ENCODE measurements around the gene MTFMT.
"Not testable (repeated sequence)": the region's sequence is repeated elsewhere in the genome, so short reads cannot be mapped to it uniquely, and the experiment has no call there.

Gene MTFMT

DNA sequence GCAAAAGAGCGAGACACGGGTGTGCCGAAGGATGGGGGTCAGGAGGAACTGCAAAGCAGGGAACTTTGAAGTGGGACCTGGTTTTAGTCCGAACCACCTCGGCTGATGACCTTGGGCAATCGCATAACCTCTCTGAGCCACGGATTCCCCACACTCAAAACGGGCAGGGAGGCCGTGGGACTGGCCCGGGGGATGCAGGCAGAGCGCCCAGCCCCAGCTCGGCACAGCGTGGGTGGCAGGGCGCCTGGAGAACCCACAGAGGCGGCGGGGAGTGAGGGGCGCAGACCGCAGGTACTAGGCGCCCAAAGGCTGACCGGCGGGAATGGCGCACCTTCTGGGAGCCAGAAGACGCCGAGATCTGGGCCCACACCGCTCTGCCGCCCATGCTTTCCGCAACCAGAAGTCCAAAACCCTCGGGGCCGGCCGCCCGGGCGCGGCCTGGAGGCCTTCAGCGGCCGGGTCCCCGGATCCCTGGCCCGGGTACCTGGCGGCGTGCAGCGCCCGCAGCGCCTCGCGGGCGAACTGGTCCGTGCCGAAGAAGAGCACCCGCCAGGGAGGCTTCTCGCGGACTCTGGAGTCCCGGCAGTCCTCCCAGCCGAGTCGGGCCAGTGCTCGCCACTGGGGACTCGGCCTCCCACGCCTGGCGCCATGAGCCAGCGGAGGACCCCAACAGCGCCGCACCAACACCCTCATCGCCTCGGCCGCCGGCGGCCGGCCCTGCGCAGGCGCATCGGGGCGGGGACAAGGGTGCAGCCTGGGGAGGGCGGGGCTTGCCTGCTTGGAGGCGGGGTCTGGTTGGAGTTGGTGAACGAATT lies at the start of gene MTFMT:
Gene MTFMT (minus strand): TSS at position 719 of the 815 bp plus-strand sequence. CDS start 26 bp downstream, at position 693.
- peak; percentile 86 to 90 for DNase-seq (ENCODE audit: low read depth in 2 of 2)

DNA sequence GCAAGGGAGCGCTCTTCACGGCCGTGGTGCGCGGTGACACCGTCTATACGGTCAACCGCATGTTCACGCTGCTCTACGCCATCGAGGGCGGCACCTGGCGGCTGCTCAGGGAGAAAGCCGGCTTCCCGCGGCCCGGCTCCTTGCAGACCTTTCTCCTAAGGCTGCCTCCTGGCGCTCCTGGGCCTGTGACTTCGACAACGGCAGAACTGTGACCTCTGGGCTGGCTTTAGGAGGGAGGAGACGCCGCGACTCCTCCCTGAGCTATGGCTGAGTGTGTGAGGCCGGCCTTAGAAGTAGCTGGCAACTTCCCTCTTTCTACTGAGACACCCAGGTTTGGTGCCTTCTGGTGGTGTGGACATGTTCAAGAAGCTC lies 48.5 kb upstream of the MTFMT start:
- DNase-seq (ENCODE audit: low read depth in 2 of 2): peak in 1 of 2 donors; percentile 10

DNA sequence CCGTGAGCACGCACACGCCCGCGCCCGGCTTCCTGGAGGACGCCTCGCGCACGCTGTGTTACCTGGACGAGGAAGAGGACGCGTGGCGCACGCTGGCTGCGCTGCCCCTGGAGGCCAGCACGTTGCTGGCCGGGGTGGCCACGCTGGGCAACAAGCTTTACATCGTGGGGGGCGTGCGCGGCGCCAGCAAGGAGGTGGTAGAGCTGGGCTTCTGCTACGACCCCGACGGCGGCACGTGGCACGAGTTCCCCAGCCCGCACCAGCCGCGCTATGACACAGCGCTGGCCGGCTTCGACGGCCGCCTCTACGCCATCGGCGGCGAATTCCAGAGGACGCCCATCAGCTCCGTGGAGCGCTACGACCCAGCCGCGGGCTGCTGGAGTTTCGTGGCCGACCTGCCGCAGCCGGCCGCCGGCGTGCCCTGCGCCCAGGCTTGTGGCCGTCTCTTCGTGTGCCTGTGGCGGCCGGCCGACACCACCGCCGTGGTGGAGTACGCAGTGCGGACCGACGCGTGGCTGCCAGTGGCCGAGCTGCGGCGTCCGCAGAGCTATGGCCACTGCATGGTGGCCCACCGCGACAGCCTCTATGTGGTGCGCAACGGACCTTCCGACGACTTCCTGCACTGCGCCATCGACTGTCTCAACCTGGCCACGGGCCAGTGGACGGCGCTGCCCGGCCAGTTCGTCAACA lies 48.0 kb upstream of the MTFMT start:
- DNase-seq (ENCODE audit: low read depth in 2 of 2): no peak

DNA sequence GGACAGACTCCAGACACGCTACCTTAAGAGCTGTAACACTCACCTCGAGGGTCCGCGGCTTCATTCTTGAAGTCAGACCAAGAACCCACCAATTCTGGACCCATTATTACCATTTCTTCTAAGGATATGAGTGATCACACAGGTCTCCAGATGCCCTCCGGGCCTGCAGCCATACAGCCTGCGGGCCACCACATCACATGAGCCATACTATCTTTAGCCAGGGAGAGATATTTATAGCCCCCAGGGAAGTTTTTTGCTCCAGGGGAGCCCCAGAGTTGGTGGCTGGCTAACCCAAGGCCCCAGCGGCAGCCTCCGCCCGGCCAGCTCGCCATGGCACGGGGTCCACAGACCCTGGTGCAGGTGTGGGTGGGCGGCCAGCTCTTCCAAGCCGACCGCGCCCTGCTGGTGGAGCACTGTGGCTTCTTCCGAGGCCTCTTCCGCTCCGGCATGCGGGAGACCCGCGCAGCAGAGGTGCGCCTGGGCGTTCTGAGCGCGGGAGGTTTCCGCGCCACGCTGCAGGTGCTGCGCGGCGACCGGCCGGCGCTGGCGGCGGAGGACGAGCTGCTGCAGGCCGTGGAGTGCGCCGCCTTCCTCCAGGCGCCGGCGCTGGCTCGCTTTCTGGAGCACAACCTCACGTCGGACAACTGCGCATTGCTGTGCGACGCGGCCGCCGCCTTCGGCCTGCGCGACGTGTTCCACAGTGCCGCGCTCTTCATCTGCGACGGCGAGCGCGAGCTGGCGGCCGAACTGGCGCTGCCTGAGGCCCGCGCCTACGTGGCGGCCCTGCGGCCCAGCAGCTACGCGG lies 47.2 kb upstream of the MTFMT start, which contains the start of gene KBTBD13:
Gene KBTBD13 (plus strand): TSS at position 261 of the 805 bp plus-strand sequence. CDS start 70 bp downstream, at position 331.
- no peak for DNase-seq (ENCODE audit: low read depth in 2 of 2)

DNA sequence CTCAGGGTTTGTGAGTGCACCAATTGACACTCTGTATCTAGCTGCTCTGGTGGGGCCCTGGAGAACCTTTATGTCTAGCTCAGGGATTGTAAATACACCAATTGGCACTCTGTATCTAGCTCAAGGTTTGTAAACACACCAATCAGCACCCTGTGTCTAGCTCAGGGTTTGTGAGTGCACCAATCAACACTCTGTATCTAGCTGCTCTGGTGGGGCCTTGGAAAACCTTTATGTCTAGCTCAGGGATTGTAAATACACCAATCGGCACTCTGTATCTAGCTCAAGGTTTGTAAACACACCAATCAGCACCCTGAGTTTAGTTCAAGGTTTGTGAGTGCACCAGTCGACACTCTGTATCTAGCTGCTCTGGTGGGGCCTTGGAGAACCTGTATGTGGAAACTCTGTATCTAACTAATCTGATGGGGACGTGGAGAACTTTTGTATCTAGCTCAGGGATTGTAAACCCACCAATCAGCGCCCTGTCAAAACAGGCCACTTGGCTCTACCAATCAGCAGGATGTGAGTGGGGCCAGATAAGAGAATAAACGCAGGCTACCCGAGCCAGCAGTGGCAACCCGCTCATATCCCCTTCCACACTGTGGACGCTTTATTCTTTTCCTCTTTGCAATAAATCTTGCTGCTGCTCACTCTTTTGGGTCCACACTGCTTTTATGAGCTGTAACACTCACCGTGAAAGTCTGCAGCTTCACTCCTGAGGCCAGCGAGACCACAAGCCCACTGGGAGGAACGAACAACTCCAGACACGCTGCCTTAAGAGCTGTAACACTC lies 46.4 kb upstream of the MTFMT start:
- DNase-seq (ENCODE audit: low read depth in 2 of 2): not testable (repeated sequence)

DNA sequence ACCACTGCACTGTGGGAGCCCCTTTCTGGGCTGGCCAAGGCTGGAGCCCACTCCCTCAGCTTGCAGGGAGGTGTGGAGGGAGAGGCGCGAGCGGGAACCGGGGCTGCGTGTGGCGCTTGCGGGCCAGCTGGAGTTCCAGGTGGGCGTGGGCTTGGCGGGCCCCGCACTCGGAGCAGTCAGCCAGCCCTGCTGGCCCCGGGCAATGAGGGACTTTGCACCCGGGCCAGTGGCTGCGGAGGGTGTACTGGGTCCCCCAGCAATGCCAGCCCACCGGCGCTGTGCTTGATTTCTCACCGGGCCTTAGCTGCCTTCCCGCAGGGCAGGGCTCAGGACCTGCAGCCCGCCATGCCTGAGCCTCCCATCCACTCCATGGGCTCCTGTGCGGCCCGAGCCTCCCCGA lies 45.5 kb upstream of the MTFMT start:
- DNase-seq (ENCODE audit: low read depth in 2 of 2): not testable (repeated sequence)

DNA sequence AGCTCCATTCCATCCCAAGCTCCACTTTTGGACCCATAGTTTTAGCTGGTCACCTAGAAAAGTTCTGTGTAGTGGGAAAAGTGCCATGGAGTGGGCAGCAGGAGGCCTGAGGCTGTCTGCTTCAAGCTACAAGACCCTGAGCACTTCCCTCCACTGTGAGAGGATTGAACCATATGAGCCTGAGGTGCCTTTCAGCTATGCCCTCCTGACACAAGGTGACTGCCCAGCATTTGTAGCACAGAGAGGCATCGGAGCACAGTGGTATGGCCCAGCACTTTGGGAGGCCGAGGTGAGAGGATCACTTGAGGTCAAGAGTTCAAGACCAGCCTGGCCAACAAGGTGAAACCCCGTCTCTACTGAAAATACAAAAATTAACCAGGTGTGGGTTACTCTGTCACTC lies 43.2 kb upstream of the MTFMT start:
- DNase-seq (ENCODE audit: low read depth in 2 of 2): no peak

DNA sequence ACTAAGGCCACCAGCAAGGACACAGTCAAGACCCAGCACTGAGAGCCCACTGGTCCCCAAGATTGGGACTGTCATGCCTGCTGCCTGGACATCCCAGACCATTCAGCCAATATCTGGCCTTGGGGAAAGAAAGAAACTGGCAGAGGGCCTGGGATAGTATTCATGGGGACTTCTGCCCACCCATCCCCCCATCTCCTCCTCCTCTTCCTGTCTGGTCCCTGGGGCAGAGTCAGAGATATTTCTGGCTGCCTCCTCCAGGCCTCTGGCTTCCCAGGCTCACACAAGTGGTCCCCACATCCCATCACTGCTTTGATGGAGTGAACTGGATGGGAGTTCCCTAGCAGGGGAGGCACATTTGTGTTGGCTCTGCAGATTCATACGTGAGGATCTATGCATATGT lies 42.6 kb upstream of the MTFMT start:
- no peak for DNase-seq (ENCODE audit: low read depth in 2 of 2)

DNA sequence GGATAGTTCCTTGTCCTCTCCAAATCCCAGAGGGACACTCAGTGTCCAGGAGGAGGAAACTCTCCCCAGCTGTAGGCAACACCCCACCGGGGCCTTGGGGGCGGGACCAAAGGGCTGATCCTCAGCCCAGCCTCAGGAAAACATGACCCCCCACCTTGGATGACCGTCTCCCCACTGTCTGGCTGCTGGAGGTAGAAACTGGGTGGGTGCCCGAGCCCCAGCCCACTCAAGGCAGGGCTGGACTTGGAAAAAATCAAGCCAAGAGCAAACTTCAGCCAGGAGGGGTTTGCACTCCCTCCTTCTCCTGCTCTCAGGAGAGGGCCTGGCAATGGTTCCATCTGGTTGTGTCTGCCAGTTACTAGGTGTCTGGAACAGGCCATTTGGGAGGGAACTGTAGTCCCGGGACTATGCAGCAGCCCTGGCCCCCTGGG lies 42.0 kb upstream of the MTFMT start:
- DNase-seq (ENCODE audit: low read depth in 2 of 2): no peak

DNA sequence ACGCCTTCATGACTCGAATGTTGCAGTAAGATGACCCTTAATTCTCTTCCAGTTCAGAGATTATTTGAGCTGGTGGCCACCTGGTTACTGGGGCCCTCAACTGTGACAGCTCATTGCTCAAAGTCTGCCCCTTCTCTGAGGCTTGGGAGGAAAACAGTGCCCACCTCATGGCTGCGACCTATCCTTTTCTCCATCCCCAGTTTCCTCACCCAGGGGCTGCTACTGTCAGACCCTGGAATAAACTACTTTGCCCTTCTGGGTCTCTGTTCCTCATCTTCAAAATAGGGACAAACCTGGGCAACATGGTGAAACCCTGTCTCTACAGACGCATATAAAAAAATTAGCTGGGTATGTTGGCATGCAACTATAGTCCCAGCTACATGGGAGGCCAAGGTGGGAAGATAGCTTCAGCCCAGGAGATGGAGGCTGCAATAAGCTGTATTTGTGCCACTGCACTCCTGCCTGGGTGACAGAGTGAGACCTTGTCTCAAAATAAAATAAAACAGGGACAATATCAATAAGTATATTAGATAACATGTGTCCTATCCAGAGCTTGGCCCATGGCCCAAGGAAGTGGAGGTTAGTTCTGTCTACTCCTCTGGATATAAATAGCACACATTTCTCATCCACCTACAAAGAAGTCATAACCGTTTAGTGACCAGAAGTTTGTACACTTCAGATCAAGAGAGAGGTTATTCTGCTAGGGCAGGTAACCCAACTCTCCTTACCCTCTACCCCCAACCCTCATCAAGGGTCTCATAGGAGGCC lies 40.5 kb upstream of the MTFMT start:
- DNase-seq (ENCODE audit: low read depth in 2 of 2): no peak

DNA sequence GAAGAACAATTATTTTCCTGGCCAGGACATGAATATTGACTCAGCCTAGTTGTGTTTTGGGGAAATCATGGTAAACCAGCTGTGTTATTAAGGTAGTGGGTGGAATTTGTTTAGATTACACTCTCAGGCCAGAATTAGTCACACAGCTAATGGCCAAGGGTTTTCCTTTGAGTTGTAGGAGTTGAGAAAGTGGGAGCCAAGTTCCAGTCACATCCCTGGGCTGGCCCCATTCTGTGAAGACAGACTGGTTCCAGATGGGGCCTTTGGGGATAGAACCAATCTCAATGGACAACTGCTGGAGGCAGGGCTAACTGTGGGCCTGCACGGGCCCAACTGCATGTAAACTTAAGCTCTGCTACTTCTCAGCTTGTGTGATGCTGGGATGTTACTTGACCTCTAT lies 39.7 kb upstream of the MTFMT start:
- no peak for DNase-seq (ENCODE audit: low read depth in 2 of 2)

DNA sequence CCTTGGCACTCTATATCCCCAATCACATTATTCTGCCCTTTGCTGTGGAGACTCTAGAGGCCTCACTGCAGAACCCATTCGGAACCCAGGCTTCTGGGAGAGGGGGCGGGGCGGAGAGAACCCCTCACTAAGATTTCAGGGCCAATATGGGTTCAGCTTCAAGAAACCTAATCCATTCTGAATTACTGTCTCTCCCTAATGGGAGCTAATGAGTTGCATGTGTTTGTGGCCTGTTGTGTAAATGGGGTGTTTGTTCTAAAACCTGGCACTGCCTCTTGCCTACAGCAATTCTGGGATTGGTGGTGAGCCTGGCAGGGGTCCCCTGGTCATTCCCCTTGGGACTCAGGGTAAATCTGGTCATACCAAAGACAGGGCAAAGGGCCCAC lies 39.0 kb upstream of the MTFMT start:
- DNase-seq (ENCODE audit: low read depth in 2 of 2): no peak

DNA sequence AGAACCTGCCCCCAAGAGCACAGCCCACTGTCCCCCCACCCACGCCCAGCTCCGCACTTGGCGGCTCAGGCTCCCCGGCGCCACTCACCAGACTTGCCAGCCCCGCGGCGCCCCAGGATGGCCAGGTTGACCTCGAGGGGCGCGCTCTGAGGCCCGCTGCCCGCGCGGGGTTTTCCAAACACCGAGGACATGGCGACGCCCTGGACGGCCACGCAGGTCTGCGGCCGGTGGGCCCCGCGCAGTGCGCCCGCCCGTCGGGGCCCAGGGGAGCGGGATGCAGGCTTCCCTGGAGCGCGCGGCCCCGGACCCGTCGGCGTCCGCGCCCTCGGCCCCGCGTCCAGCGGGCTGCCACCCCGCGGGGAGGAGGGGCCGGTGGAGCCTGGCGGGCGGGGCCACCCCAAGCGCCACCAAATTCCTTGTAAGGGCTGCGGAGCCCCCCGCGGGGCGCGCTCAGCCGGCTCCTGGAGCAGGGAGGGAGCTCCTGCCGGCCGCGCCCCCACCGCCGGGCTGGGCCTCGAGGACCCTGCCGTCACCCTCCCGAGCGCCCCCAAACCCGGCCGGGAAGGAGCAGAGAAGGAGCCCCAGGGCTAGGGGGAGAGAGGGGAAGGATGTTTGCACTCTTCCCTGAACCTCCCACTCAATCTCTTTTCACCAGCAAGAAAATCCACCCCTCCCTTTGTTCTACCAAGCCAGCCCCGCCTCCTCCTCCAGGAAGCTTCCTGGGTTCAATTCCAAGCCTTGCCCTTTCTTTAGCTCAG lies 38.4 kb upstream of the MTFMT start, which contains the start of gene RASL12:
Gene RASL12 (minus strand): TSS at position 347 of the 758 bp plus-strand sequence. CDS start 156 bp downstream, at position 191.
- DNase-seq (ENCODE audit: low read depth in 2 of 2): no peak

DNA sequence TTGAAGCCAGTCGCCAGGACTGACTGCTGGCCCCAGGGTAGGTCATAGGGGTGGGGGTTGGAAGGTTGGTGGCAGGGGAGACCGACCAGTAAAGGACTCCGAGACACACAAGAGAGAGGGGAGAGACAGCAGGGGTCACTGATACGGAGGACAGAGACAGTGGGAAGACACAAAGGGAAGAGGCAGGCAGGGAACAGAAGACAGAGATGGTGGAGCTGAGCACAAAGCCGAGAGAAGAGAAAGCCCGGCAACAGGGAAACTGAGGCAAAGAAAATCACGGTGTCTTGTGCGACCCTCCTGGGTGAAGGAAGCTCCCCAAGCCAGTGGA lies 37.8 kb upstream of the MTFMT start:
- DNase-seq (ENCODE audit: low read depth in 2 of 2): no peak

DNA sequence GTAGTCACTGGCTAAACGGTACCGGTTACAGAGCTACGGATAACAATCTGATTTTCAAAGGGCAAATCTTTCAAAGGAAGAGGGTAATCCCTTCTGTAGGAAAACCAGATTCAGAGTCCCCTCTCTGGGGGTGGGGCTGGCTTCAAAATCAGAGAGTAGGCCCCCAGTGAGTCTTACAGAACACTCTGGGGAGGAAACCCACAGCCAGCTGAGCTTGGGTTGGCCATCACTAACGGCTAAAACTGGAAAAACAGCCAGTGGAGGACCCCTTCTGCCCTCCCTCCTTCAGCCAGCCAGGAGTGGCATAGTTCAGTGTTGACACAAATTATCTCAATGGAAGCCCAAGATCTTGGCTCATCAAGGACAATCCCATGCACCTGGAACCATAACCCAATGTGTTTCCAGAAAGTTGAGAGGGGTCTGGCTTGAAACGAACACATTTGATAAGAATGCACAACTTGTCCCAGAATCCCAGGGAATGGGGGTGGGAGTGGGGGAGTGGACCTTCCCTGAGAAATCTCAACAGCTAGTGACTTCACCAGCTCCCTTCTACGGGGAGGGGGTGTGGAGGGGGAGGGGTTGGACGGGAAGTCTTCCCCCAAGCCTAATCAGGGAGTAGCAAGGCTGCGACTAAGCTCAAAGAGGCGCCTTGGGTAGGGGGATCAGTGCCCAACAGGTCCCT lies 37.3 kb upstream of the MTFMT start:
- no peak for DNase-seq (ENCODE audit: low read depth in 2 of 2)

DNA sequence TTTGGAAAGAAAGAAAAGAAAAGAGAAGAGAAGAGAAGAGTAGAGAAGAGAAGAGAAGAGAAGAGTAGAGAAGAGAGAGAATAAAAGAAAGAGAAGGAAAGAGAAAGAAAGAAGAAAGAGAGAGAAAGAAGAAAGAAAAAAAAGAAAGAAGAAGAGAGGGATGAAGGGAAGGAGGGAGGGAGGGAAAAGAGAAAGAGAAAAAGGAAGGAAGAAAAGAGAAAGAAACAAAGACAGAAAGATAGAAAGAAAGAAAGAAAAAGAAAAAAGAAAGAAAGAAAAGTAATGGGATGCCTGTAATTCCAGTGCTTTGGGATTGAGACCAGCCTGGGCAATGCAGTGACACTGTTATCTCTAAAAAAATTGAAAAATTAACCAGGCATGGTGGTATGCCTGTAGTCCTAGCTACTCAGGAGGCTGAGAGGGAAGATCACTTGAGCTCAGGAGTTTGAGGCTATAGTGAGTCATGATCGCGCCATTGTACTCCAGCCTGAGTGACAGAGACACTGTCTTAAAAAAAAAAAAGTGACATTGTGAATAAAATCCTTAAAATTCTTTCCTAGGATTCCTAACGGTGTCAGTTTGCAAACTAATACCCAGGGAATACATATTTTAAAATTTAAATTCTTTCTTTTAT lies 36.7 kb upstream of the MTFMT start:
- DNase-seq (ENCODE audit: low read depth in 2 of 2): no peak

DNA sequence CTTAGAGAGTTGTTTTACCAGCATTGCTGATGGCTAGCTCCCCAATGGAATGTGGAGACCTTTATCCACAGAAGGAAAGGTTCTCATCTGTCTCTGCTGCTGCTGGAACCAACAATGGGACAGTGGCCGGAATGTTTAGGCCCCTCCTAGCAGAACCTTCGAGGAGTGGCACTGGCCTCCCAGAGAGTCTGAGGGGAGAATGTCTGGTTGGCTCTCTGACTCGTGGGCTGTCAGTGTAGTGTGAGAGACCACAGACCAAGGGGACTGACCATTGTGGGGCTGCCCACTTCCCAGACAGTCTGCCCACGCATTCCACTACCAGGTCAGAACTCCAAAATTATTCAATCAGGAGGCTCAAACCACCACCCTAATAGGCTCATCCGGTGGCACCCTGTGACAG lies 33.3 kb upstream of the MTFMT start:
- DNase-seq (ENCODE audit: low read depth in 2 of 2): no peak

DNA sequence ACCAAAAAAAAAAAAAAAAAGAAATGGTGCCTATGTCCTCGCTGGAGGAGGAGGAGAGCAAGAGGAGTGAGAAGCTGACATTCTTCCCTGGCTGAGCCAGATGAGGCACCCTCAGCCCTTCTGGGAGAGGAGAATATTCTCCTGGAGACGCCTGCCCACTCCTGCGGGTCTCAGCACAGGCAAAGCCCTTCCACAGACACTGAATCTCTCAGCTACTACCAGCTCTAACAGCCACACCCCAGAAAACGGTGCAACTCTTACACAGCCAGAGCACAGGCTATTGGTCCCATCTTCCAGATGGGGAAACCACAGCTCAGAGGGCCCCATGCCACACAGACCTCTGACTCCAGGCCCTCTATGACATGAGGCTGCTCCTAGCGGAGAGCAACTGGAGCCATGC lies 32.6 kb upstream of the MTFMT start:
- no peak for DNase-seq (ENCODE audit: low read depth in 2 of 2)

Data from activated CD8-positive, alpha-beta memory T cell treated with anti-CD3 and anti-CD28 coated beads for 4 hours (primary cell).